HepG2 (cell line): ENCODE measurements around the gene CLASP2. TPM values are rescaled to one million over a fixed set of nuclear protein-coding genes. Genes with fewer than 3 reads are reported as not detected.

Source experiments
- ATM ChIP-seq: fragments of 450-650 bp; IDR thresholded peaks from 2 replicates; pipeline ENCODE4 v1.7.1; 2017; ENCODE audit warnings: mild to moderate bottlenecking, borderline replicate concordance
- FOXM1 ChIP-seq: sonication (generic); formaldehyde crosslinking; IDR thresholded peaks from 2 replicates; pipeline ENCODE4 v1.5.0; 2020; ENCODE audit warnings: missing genetic modification reagents
- MTF1 ChIP-seq: sonication (generic); formaldehyde crosslinking; IDR thresholded peaks from 2 replicates; pipeline ENCODE4 v1.5.0; 2020; ENCODE audit warnings: missing genetic modification reagents
- NFIC ChIP-seq: IDR thresholded peaks from 2 replicates; pipeline ENCODE4 v1.6.1; 2012; ENCODE audit warnings: mild to moderate bottlenecking, low read length, inconsistent platforms
- NFYB ChIP-seq: sonication (generic); formaldehyde crosslinking; IDR thresholded peaks from 2 replicates; pipeline ENCODE4 v1.4.0; 2020; ENCODE audit warnings: missing genetic modification reagents
- RFX3 ChIP-seq: IDR thresholded peaks from 2 replicates; pipeline ENCODE4 v1.6.1; 2016; ENCODE audit warnings: missing biosample characterization, missing genetic modification reagents
- ZFP41 ChIP-seq: sonication (generic); formaldehyde crosslinking; IDR thresholded peaks from 2 replicates; pipeline ENCODE4 v1.4.0; 2020; ENCODE audit warnings: mild to moderate bottlenecking, missing genetic modification reagents, borderline replicate concordance
- ZNF230 ChIP-seq: sonication (generic); formaldehyde crosslinking; IDR thresholded peaks from 2 replicates; pipeline ENCODE4 v1.4.0; 2020; ENCODE audit warnings: mild to moderate bottlenecking, missing genetic modification reagents
- ZNF749 ChIP-seq: sonication (generic); formaldehyde crosslinking; IDR thresholded peaks from 2 replicates; pipeline ENCODE4 v1.8.0; 2022; ENCODE audit warnings: mild to moderate bottlenecking, missing genetic modification reagents, moderate library complexity, borderline replicate concordance
- polyA plus RNA-seq, 8 experiments: library from polyadenylated mRNA; depleted of rRNA in 3 of 8; stranded (reverse) in 7 of 8; unstranded in 1 of 8; fragments of >200 nt; fragmentation: Illumina TruSeq in 4 of 8; extraction: Trizol in 4 of 8; gene quantifications; 2 replicates each; pipeline versions ENCODE4 v1.2.1 to v1.2.3, GENCODE V29; 2011 to 2016; ENCODE audit warnings: low read depth in 4 of 8, missing spikeins in 1 of 8, mixed read lengths in 1 of 8; ENCODE audit not compliant: insufficient read depth in 1 of 8
- total RNA-seq, 5 experiments: library from RNA; depleted of rRNA; stranded (reverse); fragments of >200 nt; fragmentation: Illumina TruSeq; extraction: Trizol; gene quantifications; 2 replicates each; pipeline ENCODE4 v1.2.3, GENCODE V29; 2016; ENCODE audit warnings: low read depth in 1 of 5
- TF ChIP-seq, protein P1 (sequence below), 2 experiments: fragments of 450-650 bp in 1 of 2; sonication (generic) in 1 of 2; formaldehyde crosslinking in 1 of 2; IDR thresholded peaks; 2 replicates each; pipeline versions ENCODE4 v1.6.1 to v1.8.0; 2016 to 2022; ENCODE audit warnings: antibody characterized with exemption in 1 of 2, mild to moderate bottlenecking in 1 of 2, missing genetic modification reagents in 1 of 2
- TF ChIP-seq, protein P2 (sequence below): sonication (generic); formaldehyde crosslinking; IDR thresholded peaks from 2 replicates; pipeline ENCODE4 v1.8.1; 2023; ENCODE audit warnings: mild to moderate bottlenecking, missing genetic modification reagents
- TF ChIP-seq, protein P3 (sequence below): sonication (generic); formaldehyde crosslinking; IDR thresholded peaks from 2 replicates; pipeline ENCODE4 v1.5.0; 2020; ENCODE audit warnings: mild to moderate bottlenecking, low read depth, missing genetic modification reagents, borderline replicate concordance
- TF ChIP-seq, protein P4 (sequence below): sonication (generic); formaldehyde crosslinking; IDR thresholded peaks from 2 replicates; pipeline ENCODE4 v1.4.0; 2020; ENCODE audit warnings: missing genetic modification reagents, mild to moderate bottlenecking, borderline replicate concordance

Gene CLASP2
- total and polyA plus RNA-seq, 2 of the 13 experiments (the other 11 are each of a cell fraction or from before 2014, with no cell fraction given), result 15.7 to 34.8 TPM

DNA sequence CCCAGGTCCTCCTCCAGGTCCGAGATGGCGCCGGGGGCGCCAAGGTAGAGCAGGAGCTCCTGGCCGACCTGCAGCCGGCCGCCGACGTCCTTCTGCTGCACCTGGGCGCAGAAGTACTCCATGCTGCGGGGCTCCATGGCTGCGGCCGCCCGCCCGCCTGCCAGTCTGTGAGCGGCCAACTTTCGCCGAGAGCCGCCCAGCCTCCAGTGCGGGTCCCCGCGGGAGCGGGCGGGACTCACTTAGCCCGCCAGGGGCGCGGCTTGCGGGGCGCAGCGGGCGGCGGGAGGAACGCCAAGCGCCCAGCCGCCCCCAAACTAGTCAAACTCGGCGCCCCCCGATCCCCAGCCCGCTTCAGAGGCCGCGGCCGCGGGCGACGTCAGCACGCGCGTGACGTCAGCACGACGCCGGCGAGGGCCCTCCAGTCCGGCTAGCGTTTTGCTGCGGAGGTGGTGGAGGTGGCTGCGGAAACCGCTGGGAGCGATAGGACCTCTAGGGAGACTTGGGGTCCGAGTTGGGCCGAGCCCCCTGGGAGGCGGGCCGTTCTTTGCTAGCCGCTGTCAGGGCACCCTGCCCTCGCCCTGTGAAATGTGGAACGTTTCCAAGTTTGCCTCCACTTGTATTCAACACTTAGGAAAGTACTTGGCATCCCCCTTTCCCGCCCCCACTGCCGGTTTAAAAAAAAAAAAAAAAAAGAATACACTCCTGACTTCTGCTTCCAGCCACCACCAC lies at the start of gene CLASP2 (continued):
- TF ChIP-seq, protein P1, sequence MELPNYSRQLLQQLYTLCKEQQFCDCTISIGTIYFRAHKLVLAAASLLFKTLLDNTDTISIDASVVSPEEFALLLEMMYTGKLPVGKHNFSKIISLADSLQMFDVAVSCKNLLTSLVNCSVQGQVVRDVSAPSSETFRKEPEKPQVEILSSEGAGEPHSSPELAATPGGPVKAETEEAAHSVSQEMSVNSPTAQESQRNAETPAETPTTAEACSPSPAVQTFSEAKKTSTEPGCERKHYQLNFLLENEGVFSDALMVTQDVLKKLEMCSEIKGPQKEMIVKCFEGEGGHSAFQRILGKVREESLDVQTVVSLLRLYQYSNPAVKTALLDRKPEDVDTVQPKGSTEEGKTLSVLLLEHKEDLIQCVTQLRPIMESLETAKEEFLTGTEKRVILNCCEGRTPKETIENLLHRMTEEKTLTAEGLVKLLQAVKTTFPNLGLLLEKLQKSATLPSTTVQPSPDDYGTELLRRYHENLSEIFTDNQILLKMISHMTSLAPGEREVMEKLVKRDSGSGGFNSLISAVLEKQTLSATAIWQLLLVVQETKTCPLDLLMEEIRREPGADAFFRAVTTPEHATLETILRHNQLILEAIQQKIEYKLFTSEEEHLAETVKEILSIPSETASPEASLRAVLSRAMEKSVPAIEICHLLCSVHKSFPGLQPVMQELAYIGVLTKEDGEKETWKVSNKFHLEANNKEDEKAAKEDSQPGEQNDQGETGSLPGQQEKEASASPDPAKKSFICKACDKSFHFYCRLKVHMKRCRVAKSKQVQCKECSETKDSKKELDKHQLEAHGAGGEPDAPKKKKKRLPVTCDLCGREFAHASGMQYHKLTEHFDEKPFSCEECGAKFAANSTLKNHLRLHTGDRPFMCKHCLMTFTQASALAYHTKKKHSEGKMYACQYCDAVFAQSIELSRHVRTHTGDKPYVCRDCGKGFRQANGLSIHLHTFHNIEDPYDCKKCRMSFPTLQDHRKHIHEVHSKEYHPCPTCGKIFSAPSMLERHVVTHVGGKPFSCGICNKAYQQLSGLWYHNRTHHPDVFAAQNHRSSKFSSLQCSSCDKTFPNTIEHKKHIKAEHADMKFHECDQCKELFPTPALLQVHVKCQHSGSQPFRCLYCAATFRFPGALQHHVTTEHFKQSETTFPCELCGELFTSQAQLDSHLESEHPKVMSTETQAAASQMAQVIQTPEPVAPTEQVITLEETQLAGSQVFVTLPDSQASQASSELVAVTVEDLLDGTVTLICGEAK (IDR thresholded peaks at IDR 0.05), result no peak
- TF ChIP-seq, protein P1 (CRISPR knock-in tag; IDR thresholded peaks at IDR 0.05), result peak; percentile 8; the same call in 1 of the 2 replicates
- TF ChIP-seq NFYB (CRISPR knock-in tag) (peak; percentile 61), NFIC (no peak), ZNF749 (CRISPR knock-in tag) (peak; percentile 69), ATM (no peak), FOXM1 (CRISPR knock-in tag) (no peak), ZNF230 (CRISPR knock-in tag) (0 out of 2 replicates have a peak, but pooled peaks have one; percentile 34), RFX3 (no peak), MTF1 (CRISPR knock-in tag) (no peak), ZFP41 (CRISPR knock-in tag) (0 out of 2 replicates have a peak, but pooled peaks have one; percentile 68)
- TF ChIP-seq, protein P2, sequence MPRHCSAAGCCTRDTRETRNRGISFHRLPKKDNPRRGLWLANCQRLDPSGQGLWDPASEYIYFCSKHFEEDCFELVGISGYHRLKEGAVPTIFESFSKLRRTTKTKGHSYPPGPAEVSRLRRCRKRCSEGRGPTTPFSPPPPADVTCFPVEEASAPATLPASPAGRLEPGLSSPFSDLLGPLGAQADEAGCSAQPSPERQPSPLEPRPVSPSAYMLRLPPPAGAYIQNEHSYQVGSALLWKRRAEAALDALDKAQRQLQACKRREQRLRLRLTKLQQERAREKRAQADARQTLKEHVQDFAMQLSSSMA (CRISPR knock-in tag), result peak; percentile 61; the same call in 1 of the 2 replicates
- TF ChIP-seq, protein P3, sequence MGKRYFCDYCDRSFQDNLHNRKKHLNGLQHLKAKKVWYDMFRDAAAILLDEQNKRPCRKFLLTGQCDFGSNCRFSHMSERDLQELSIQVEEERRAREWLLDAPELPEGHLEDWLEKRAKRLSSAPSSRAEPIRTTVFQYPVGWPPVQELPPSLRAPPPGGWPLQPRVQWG (CRISPR knock-in tag), result no peak
- TF ChIP-seq, protein P4, sequence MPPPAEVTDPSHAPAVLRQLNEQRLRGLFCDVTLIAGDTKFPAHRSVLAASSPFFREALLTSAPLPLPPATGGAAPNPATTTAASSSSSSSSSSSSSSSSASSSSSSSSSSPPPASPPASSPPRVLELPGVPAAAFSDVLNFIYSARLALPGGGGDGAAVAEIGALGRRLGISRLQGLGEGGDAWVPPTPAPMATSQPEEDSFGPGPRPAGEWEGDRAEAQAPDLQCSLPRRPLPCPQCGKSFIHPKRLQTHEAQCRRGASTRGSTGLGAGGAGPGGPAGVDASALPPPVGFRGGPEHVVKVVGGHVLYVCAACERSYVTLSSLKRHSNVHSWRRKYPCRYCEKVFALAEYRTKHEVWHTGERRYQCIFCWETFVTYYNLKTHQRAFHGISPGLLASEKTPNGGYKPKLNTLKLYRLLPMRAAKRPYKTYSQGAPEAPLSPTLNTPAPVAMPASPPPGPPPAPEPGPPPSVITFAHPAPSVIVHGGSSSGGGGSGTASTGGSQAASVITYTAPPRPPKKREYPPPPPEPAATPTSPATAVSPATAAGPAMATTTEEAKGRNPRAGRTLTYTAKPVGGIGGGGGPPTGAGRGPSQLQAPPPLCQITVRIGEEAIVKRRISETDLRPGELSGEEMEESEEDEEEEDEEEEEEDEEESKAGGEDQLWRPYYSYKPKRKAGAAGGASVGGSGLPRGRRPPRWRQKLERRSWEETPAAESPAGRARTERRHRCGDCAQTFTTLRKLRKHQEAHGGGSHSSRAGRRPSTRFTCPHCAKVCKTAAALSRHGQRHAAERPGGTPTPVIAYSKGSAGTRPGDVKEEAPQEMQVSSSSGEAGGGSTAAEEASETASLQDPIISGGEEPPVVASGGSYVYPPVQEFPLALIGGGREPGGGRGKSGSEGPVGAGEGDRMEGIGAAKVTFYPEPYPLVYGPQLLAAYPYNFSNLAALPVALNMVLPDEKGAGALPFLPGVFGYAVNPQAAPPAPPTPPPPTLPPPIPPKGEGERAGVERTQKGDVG (CRISPR knock-in tag), result 0 out of 2 replicates have a peak, but pooled peaks have one; percentile 10
